ENCODE data around the gene SMG6. TPM values are rescaled to one million over a fixed set of nuclear protein-coding genes. Genes with fewer than 3 reads are reported as not detected.

The SMG6 gene
- total and polyA plus RNA-seq, 2 of the 13 experiments (the other 11 are each of a cell fraction or from before 2014, with no cell fraction given): 4.6 to 14.6 TPM

DNA sequence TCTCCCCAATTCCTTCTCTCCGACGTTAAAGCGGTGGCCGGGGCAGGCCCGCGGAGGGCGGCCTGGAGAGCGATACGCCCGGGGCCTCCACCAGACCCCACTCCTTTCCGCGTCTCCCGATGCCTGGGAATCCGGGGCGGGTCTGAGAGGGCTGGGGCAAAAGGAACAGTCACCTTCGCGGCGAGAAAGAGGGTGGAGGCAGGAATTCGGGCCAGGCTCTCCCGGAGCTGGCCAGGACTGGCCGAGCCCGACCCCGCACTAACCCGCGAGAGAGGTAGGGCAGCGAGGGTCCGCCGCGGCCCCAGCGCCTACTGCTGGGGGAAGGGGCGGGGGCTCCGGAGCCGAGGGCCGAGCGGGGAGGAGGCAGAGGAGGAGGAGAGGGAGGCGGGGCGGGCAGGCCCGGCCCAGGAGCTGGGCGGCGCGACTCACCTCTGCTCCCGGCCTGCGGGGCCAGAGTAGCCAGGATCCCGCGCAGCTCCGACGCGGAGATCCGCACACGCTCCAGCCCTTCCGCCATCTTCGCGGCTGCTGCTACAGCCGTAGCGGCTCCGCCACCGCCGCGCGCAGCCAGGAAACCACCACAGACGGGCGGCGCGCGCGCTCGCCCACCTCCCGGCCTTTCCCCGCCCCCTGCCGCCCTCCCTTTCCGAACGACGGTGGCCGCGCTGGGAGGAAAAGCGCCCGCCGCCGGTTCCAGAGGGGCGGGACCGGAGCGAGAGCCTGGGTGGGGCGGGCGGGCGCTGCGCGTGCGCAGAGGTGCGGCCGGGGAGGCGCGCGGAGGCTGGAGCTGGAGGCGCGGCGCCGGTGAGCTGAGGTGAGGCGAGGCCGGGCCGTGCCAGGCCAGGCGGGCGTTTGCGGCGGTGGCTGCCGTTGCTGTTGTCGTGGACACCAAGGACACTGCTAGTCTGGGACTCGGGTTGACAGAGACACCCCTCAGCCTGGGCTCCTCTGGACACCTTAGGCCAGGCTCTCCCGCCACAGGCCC is at the start of gene SMG6, which contains the start of gene SRR (continued):
- TF ChIP-seq, protein P1, sequence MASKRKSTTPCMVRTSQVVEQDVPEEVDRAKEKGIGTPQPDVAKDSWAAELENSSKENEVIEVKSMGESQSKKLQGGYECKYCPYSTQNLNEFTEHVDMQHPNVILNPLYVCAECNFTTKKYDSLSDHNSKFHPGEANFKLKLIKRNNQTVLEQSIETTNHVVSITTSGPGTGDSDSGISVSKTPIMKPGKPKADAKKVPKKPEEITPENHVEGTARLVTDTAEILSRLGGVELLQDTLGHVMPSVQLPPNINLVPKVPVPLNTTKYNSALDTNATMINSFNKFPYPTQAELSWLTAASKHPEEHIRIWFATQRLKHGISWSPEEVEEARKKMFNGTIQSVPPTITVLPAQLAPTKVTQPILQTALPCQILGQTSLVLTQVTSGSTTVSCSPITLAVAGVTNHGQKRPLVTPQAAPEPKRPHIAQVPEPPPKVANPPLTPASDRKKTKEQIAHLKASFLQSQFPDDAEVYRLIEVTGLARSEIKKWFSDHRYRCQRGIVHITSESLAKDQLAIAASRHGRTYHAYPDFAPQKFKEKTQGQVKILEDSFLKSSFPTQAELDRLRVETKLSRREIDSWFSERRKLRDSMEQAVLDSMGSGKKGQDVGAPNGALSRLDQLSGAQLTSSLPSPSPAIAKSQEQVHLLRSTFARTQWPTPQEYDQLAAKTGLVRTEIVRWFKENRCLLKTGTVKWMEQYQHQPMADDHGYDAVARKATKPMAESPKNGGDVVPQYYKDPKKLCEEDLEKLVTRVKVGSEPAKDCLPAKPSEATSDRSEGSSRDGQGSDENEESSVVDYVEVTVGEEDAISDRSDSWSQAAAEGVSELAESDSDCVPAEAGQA (IDR thresholded peaks at IDR 0.05; ENCODE audit: low read depth): 0 out of 2 replicates have a peak, but pooled peaks have one; percentile 17
- TF ChIP-seq, protein P1 (CRISPR knock-in tag; IDR thresholded peaks at IDR 0.05; ENCODE audit: borderline replicate concordance): no peak
- peak; percentile 9; the same call in 1 of the 2 replicates for TF ChIP-seq FOXO1 (CRISPR knock-in tag; IDR thresholded peaks at IDR 0.05)
- TF ChIP-seq ONECUT2 (CRISPR knock-in tag; IDR thresholded peaks at IDR 0.05): no peak
- TF ChIP-seq ZNF431 (CRISPR knock-in tag; IDR thresholded peaks at IDR 0.05; ENCODE audit: borderline replicate concordance, low read depth): no peak
- TF ChIP-seq MED1 (CRISPR knock-in tag; IDR thresholded peaks at IDR 0.05): peak; percentile 41; the same call in 1 of the 2 replicates
- peak; percentile 88 for TF ChIP-seq YY1 (IDR thresholded peaks at IDR 0.05; ENCODE audit: insufficient read depth, insufficient replicate concordance, low read depth, low read length)
- TF ChIP-seq ZNF256 (CRISPR knock-in tag; conservative IDR thresholded peaks at IDR 0.05): no peak
- 0 out of 2 replicates have a peak, but pooled peaks have one; percentile 67 for TF ChIP-seq PRMT3 (CRISPR knock-in tag; IDR thresholded peaks at IDR 0.05; ENCODE audit: borderline replicate concordance, low read depth)
- peak; percentile 49; the same call in 1 of the 2 replicates for TF ChIP-seq ZMYM3 (CRISPR knock-in tag; IDR thresholded peaks at IDR 0.05)
- no peak for TF ChIP-seq ZNF780A (CRISPR knock-in tag; IDR thresholded peaks at IDR 0.05)
- TF ChIP-seq, protein P2, sequence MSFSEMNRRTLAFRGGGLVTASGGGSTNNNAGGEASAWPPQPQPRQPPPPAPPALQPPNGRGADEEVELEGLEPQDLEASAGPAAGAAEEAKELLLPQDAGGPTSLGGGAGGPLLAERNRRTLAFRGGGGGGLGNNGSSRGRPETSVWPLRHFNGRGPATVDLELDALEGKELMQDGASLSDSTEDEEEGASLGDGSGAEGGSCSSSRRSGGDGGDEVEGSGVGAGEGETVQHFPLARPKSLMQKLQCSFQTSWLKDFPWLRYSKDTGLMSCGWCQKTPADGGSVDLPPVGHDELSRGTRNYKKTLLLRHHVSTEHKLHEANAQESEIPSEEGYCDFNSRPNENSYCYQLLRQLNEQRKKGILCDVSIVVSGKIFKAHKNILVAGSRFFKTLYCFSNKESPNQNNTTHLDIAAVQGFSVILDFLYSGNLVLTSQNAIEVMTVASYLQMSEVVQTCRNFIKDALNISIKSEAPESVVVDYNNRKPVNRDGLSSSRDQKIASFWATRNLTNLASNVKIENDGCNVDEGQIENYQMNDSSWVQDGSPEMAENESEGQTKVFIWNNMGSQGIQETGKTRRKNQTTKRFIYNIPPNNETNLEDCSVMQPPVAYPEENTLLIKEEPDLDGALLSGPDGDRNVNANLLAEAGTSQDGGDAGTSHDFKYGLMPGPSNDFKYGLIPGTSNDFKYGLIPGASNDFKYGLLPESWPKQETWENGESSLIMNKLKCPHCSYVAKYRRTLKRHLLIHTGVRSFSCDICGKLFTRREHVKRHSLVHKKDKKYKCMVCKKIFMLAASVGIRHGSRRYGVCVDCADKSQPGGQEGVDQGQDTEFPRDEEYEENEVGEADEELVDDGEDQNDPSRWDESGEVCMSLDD (CRISPR knock-in tag; IDR thresholded peaks at IDR 0.05; ENCODE audit: borderline replicate concordance): 0 out of 2 replicates have a peak, but pooled peaks have one; percentile 27
- TF ChIP-seq, protein P3, sequence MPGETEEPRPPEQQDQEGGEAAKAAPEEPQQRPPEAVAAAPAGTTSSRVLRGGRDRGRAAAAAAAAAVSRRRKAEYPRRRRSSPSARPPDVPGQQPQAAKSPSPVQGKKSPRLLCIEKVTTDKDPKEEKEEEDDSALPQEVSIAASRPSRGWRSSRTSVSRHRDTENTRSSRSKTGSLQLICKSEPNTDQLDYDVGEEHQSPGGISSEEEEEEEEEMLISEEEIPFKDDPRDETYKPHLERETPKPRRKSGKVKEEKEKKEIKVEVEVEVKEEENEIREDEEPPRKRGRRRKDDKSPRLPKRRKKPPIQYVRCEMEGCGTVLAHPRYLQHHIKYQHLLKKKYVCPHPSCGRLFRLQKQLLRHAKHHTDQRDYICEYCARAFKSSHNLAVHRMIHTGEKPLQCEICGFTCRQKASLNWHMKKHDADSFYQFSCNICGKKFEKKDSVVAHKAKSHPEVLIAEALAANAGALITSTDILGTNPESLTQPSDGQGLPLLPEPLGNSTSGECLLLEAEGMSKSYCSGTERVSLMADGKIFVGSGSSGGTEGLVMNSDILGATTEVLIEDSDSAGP (CRISPR knock-in tag; IDR thresholded peaks at IDR 0.05; ENCODE audit: borderline replicate concordance): peak; percentile 75
- TF ChIP-seq, protein P4, sequence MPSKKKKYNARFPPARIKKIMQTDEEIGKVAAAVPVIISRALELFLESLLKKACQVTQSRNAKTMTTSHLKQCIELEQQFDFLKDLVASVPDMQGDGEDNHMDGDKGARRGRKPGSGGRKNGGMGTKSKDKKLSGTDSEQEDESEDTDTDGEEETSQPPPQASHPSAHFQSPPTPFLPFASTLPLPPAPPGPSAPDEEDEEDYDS (CRISPR knock-in tag; IDR thresholded peaks at IDR 0.05): peak; percentile 36
- TF ChIP-seq, protein P5, sequence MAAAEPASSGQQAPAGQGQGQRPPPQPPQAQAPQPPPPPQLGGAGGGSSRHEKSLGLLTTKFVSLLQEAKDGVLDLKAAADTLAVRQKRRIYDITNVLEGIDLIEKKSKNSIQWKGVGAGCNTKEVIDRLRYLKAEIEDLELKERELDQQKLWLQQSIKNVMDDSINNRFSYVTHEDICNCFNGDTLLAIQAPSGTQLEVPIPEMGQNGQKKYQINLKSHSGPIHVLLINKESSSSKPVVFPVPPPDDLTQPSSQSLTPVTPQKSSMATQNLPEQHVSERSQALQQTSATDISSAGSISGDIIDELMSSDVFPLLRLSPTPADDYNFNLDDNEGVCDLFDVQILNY (CRISPR knock-in tag; conservative IDR thresholded peaks at IDR 0.05): peak; percentile 67; the same call in 1 of the 2 replicates

Measured in HepG2 (cell line).